ENCODE measurements around the gene TNNT2.

GRCh38 chr1:201332616-201333335, 44.7 kb downstream of the TNNT2 start:
- TF ChIP-seq POU2F2 (IDR thresholded peaks at IDR 0.05; ENCODE audit: low read depth, low read length) (no peak), TAF1 (IDR thresholded peaks at IDR 0.05; ENCODE audit: low read depth, low read length) (no peak), POLR2AphosphoS5 (IDR thresholded peaks at IDR 0.05; ENCODE audit: low read depth, low read length) (no peak), POLR2A (IDR thresholded peaks at IDR 0.05; ENCODE audit: low read depth, low read length) (no peak), SPI1 (IDR thresholded peaks at IDR 0.05; ENCODE audit: low read depth, low read length) (no peak), PAX5 (IDR thresholded peaks at IDR 0.05; ENCODE audit: insufficient read depth, low read length, severe bottlenecking) (no peak)
